CD4-positive, alpha-beta T cell treated with Interleukin-12 subunit alpha and Interleukin-12 subunit beta, for 1 hour (primary cell): ENCODE measurements around the gene FLNB.
"Not testable (repeated sequence)": the region's sequence is repeated elsewhere in the genome, so short reads cannot be mapped to it uniquely, and the experiment has no call there.

ENCODE experiments used
- DNase-seq: peaks from one replicate; pipeline ENCODE4 v3.0.0-alpha.2; 2020

Gene FLNB

DNA sequence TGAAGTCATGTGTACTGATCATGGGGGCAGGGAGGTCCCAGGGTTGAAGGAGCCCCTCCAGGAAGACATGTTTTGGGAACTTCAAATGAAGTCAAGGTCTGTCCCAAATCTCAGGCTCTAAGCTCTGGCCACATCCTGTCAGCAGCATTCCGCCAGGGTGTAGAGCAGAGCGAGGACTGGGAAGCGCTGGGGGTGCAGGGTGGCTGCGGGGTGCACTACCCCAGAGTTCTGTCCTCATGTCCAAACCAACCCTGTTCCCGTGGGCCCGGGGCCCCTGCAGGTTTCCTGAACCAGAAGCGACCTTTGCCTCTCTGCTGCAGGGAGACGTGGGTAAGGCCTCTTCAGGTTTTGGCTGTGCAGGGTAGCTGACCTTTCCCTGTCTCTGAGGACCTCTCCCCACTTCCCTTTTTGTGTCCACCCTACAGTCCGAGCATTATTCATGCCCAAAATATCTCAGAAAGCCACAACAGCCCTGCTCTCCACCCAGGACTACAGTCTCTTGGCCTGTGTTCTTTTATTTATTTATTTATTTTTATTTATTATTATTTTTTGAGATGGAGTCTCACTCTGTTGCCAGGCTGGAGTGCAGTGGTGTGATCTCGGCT, 26.6 kb upstream of the FLNB start:
- no peak for DNase-seq

DNA sequence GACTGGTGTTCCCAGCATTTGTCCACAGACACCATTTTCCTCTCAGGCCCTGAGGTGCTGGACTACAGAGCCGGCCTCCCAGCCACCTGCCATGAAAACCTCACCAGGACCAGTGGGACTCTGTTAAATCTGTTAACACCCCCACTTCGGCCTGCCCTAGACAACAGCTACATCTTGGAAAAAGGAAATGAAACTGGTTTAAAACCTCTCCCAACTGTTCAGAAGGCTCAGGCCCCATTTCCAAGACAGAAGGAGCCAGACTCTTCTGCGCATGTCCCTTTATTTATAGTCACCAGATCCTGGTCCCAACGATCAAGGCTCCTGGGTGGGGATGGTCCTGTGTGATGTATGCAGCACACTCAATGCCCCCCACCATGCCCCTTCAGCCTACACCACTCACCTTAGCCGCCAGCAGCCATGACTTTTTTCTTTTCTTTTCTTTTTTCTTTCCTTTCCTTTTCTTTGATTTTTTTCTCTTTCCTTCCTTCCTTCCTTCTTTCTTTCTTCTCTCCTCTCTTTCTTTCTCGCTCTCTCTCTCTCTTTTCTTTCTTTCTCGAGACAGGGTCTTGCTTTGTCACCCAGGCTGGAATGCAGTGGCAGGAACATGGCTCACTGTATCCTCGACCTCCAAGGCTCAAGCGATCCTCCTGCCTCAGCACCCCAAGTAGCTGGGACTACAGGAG, 25.5 kb upstream of the FLNB start:
- DNase-seq: no peak

DNA sequence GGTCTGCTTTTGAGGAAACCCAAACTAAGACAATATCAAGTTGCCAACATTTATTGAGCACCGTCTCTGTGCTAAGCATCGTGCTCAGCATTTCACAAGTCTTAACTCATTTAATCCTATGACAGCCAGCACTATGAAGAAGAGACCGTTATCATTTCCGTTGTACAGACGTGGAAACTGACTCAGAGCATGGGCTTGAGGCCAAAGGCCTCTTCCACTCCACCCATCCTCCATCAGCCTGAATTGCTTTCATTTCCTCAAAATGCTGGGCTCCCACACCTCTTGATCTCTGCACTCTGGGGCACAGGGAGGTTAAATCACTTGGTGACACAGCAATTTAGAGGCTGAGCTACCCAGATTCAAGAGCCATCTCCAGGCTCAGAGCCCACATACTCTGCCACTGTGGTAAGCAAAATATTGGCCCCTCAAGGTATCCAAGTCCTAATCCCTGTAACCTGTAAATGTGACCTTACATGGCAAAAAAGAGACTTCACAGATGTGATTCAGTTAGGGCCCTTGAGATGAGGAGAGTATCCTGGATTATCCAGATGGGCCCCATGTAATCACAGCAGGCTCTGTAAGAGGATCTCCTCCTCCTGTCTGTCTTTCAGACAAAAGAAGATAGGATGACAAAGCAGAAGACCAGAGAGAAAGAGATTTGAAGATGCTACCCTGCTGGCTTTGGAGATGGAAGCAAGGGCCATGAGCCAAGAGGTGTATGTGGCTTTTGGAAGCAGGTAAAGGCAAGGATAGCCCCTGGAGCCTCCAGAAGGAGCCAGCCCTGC, 24.3 kb upstream of the FLNB start:
- DNase-seq: peak; percentile 49

GRCh38 chr3:57985176-57985983, 22.8 kb upstream of the FLNB start:
- no peak for DNase-seq

DNA sequence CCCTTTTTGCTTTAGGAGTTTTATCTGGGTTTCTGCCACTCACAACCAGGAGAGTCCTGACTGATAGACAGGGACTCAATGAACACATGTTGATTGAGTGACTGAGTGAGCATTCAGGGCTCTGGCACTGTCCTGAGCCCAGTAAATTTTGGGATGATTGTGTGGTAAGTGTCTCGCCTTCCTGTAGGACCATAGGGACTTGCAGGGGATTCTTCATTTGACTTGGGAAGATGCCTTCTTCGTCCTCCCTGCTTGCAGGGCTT, 22.3 kb upstream of the FLNB start:
- no peak for DNase-seq

- DNase-seq: no peak
These were observed 22.0 kb upstream of the FLNB start for GRCh38 chr3:57986261-57986660.

- DNase-seq: not testable (repeated sequence)
These were observed 19.0 kb upstream of the FLNB start for GRCh38 chr3:57989198-57989597.

- no peak for DNase-seq
These were observed 18.6 kb upstream of the FLNB start for GRCh38 chr3:57989646-57990045.

DNA sequence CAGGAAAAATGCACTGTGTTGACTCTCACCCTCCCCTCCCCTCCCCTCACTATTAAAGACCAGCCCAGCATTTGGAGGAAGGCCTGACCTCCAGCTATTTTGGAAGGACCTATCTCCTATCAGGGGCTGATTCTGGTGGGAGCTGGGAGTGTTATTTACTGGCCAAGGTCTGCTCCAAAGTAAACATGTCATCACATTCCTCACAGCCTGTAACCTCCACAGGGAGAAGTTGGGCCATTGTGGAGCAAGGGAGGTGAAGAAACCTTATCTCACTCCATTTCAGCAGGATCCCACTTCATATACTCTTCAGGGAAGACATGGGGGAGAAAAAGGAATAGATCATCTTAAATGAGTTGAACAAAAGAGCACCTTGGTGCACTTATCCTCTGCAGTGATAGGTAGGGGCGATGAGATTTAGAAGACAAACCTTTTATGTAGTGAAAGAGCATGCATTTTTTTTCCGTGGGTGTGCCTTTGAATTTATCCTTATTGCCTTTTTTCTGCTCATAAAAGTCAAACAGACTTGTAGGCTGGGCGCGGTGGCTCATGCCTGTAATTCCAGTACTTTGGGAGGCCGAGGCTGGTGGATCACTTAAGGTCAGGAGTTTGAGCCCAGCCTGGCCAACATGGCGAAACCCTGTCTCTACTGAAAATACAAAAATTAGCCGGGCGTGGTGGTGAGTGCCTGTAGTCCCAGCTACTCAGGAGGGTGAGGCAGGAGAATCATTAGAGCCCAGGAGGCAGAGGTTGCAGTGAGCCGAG, 15.6 kb upstream of the FLNB start:
- DNase-seq: no peak

GRCh38 chr3:57998366-57999283, 9.6 kb upstream of the FLNB start:
- DNase-seq: no peak

DNA sequence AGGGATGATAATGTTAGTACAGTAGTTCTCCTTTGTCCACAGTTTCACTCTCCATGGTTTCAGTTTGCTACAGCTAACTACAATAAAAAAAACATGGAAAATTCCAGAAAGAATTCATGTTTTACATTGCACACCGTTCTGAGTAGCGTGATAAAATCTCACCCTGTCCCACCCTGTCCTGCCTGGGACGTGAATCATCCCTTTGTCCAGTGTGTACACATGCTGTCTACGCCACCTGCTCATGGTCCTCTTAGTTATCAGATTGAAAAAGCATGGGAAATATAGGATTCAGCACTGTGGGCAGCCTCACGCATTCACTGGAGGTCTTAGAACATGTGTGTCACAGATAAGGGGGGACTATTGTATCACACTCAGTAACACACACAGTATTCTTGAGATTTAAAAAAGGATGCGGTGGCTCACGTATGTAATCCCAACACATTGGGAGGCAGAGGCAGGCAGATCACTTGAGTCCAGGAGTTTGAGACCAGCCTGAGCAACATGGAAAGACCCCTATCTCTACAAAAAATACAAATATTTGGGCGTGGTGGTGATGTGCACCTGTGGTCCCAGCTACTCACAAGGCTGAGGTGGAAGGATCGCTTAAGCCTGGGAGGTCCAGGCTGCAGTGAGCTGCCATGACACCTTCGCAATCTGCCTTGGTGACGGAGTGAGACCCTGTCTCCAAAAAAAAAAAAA, 8.7 kb upstream of the FLNB start:
- DNase-seq: no peak

DNA sequence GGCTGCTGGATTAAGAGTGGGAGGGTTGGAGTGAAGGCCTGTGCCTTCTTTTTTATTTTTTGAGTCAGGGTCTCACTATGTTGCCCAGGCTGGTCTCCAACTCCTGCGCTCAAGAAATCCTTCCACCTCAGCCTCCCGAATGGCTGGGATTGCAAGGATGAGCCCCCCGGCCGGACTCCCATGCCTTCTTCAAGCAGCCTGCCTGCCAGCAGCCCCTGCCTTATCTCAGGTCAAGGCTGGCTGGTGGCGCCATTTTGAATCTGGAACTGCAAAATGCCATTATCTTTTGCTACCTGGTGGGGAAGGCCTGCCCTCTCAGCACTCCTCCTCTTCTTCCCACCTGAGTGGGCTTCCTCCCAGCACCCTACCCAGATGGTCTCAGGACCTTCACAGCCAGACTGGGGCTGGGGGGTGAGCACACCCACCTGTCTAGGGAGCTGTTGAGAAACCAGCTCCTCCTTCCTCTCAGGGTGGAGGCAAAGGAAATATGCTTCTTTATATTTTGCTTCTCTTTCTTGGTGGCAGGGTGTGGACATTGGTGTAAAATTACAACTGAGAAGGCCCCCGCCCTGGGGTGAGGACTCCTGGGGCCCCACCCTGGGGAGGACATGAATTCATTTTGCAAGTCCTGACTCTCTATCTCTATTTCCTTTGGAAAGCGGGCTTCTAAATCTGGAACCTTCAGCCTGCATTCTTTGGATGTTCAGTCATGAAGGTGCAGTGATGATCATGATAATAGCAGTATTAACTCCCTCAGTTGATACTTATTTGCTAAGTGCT, 7.7 kb upstream of the FLNB start:
- DNase-seq: no peak

- DNase-seq: no peak
These were observed 7.1 kb upstream of the FLNB start for GRCh38 chr3:58001086-58001467.

DNA sequence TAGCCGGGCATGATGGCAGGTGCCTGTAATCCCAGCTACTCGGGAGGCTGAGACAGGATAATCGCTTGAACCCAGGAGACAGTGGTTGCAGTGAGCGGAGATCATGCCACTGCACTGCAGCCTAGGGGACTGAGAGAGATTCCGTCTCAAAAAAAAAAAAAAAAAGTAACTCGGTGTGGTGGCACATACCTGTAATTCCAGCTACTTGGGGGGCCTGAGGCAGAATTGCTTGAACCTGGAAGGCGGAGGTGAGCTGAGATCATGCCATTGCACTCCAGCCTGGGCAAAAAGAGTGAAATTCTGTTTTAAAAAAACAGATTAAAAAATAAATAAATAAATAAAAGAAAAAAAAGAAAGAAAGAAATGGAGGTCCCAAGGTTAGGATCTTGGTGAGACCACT, 6.2 kb upstream of the FLNB start:
- no peak for DNase-seq

GRCh38 chr3:58003093-58003492, 5.1 kb upstream of the FLNB start:
- DNase-seq: no peak

- DNase-seq: no peak
These were observed 3.2 kb upstream of the FLNB start for GRCh38 chr3:58004973-58005372.

DNA sequence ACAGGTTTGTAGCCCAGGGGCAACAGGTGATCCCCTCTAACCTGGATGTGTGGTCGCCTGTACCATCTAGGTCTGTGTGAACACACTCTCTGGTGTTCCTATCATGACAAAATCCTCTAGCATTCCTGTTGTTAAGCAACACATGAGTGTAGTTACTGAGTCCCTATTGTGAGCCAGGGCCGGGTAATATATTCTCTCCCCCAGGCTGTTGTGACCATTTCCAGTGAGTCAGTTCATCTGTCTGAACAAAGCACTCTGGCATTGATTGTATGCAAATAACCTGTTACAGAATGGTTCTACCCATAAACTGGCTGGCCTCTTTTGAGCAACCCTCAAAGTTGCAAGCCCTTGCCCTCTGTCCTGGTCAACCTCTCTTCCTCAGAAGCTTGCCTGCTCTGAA, 2.6 kb upstream of the FLNB start:
- no peak for DNase-seq

- DNase-seq: no peak
These were observed 1.6 kb upstream of the FLNB start for GRCh38 chr3:58006661-58007060.

DNA sequence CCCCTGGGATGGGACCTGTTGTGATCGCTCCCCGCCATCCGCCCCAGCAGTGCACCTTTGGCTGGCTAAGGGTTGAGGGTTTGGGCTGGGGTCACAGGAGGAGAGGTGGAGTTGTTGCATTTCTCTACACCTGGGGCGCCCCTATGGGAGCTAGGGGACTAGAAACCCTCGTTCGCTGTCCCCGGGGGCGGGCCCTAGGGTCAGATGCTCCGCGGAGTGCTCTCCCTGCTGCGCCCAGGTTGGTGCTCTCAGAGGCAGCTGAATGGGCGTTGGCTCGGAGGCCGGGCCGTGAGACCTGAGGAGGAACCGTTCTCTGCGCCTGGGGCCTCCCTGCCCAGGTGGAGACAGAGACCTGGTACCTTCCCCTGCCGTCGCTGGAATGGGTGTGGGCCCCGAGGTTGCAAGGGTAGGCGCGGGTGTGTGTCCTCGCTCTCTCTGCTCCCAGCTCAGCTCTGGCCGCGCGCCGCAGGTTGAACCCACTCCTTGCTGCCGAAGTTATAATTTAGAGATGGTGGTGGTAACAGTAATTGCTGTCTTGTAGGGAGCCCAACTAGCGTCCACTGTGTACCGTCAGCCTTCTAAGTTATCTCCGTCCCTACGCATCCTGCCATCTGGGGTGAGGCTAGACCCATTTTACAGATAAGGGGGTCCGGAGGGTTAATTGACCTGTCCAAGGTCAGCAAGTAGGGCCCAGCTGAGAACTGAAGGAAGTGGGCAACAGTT, 965 bp downstream of the FLNB start:
- peak; percentile 36 for DNase-seq
